Mesothelial cell of epicardium (in vitro differentiated cells): ENCODE measurements around the gene MACROD2. TPM values are rescaled to one million over a fixed set of nuclear protein-coding genes. Genes with fewer than 3 reads are reported as not detected.

Source experiments
- DNase-seq, 2 experiments: peaks; one replicate each; pipeline ENCODE4 v3.0.0; 2021; ENCODE audit warnings: low spot score in 2 of 2; ENCODE audit not compliant: unreplicated experiment in 2 of 2
- H3K27ac Mint-ChIP-seq: 2 replicates; pipeline ENCODE4 v1.8.0; 2021; ENCODE audit warnings: mixed read lengths
- H3K27me3 Mint-ChIP-seq: 2 replicates; pipeline ENCODE4 v1.8.0; 2021; ENCODE audit warnings: low read depth, mixed read lengths
- H3K36me3 Mint-ChIP-seq: 2 replicates; pipeline ENCODE4 v1.8.0; 2021; ENCODE audit warnings: mixed read lengths
- H3K4me1 Mint-ChIP-seq: 2 replicates; pipeline ENCODE4 v1.8.0; 2021; ENCODE audit warnings: mixed read lengths
- H3K4me3 Mint-ChIP-seq: 2 replicates; pipeline ENCODE4 v1.8.0; 2021; ENCODE audit warnings: mild to moderate bottlenecking, moderate library complexity, mixed read lengths
- H3K9me3 Mint-ChIP-seq: 2 replicates; pipeline ENCODE4 v1.8.0; 2021; ENCODE audit warnings: mixed read lengths
- total RNA-seq: library from RNA; stranded (reverse); gene quantifications from 3 replicates; pipeline ENCODE4 v1.2.1, GENCODE V29; 2021
- TF ChIP-seq, protein P1 (sequence below): fragments of 200-600 bp; sonication (generic); IDR thresholded peaks from one replicate; pipeline ENCODE4 v1.5.0; 2021; ENCODE audit warnings: antibody characterized with exemption; ENCODE audit not compliant: unreplicated experiment

The MACROD2 gene
- total RNA-seq, 1 donor from 2014 or later: 10.0 TPM

DNA sequence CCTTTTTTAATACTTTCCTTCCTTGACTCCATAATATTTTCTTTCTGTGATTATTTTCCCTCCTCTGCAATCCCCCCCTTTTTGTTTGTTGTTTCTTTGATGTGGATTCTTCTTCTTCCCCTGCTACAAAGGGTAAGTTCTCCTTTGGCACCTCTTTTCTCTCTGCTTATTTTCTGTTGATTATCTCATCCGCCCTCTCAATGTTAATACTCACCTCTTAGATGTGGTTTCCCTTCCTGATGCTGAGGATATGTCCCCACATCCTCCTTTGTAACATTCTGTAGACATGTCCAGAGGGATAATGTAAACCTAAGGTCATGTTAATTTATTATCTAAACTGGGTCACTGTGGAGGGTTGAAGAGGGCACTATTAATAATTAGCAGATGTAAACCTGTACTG lies 324.4 kb downstream of the MACROD2 start:
- Mint-ChIP-seq H3K36me3 (peaks cover 4% of the 10 kb centered on the region), H3K27ac (no peak overlapping the region), H3K27me3 (no peaks in the 10 kb centered on the region), H3K4me3 (no peak overlapping the region), H3K4me1 (peaks cover 36% of the 10 kb centered on the region), H3K9me3 (no peaks in the 10 kb centered on the region)
- DNase-seq: no peak
- TF ChIP-seq, protein P1, sequence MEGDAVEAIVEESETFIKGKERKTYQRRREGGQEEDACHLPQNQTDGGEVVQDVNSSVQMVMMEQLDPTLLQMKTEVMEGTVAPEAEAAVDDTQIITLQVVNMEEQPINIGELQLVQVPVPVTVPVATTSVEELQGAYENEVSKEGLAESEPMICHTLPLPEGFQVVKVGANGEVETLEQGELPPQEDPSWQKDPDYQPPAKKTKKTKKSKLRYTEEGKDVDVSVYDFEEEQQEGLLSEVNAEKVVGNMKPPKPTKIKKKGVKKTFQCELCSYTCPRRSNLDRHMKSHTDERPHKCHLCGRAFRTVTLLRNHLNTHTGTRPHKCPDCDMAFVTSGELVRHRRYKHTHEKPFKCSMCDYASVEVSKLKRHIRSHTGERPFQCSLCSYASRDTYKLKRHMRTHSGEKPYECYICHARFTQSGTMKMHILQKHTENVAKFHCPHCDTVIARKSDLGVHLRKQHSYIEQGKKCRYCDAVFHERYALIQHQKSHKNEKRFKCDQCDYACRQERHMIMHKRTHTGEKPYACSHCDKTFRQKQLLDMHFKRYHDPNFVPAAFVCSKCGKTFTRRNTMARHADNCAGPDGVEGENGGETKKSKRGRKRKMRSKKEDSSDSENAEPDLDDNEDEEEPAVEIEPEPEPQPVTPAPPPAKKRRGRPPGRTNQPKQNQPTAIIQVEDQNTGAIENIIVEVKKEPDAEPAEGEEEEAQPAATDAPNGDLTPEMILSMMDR: no peak

GRCh38 chr20:14331646-14332045 lies 336.3 kb downstream of the MACROD2 start:
- Mint-ChIP-seq H3K4me3 (peak overlapping the region; percentile 85), H3K36me3 (peaks cover 18% of the 10 kb centered on the region)
- TF ChIP-seq, protein P1: no peak

DNA sequence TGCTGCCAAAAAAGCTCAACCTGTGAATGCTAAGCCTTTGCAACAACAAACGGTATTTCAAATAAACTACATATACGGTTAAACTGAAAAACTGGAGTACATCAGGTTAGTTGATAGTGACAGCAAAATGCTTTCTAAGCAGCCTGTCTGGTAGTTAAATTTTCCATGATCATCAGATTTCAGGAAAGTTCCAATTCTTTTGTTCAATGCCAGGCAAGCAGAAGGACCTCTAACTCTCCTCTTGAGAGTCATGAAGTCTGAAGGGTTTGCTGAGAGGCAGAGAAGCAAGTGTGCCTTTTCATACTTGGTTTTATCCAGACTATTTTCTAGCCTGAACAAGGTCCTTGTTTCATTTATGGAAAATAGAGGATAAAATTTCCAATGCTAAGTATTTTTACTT lies 337.6 kb downstream of the MACROD2 start:
- peaks cover 9% of the 10 kb centered on the region for H3K36me3 Mint-ChIP-seq
- H3K27me3 Mint-ChIP-seq: no peaks in the 10 kb centered on the region
- TF ChIP-seq, protein P1: no peak
- peak overlapping the region; percentile 85 for H3K4me3 Mint-ChIP-seq
- H3K27ac Mint-ChIP-seq: peak overlapping the region; percentile 94
- H3K4me1 Mint-ChIP-seq: peaks cover 51% of the 10 kb centered on the region
- H3K9me3 Mint-ChIP-seq: no peaks in the 10 kb centered on the region
- no peak for DNase-seq

More at GRCh38 chr20:14331646-14332045, 336.3 kb downstream of the MACROD2 start:
- H3K9me3 Mint-ChIP-seq: no peaks in the 10 kb centered on the region
- H3K27me3 Mint-ChIP-seq: no peaks in the 10 kb centered on the region
- H3K27ac Mint-ChIP-seq: peak overlapping the region; percentile 85
- no peak for DNase-seq
- peaks cover 51% of the 10 kb centered on the region for H3K4me1 Mint-ChIP-seq

- peaks cover 44% of the 10 kb centered on the region for H3K4me1 Mint-ChIP-seq
- H3K27ac Mint-ChIP-seq: peak overlapping the region; percentile 94
Measured at GRCh38 chr20:14333721-14334120, 338.4 kb downstream of the MACROD2 start.

GRCh38 chr20:14334306-14334930 lies 339.1 kb downstream of the MACROD2 start:
- DNase-seq: no peak
- Mint-ChIP-seq H3K36me3 (no peaks in the 10 kb centered on the region), H3K27ac (peak overlapping the region; percentile 94), H3K4me1 (peaks cover 37% of the 10 kb centered on the region), H3K27me3 (no peaks in the 10 kb centered on the region), H3K9me3 (no peaks in the 10 kb centered on the region), H3K4me3 (peak overlapping the region; percentile 85)
- TF ChIP-seq, protein P1: peak; percentile 61

More at GRCh38 chr20:14333721-14334120, 338.4 kb downstream of the MACROD2 start:
- H3K27me3 Mint-ChIP-seq: no peaks in the 10 kb centered on the region
- no peak for DNase-seq
- H3K4me3 Mint-ChIP-seq: peak overlapping the region; percentile 85
- H3K36me3 Mint-ChIP-seq: peaks cover 3% of the 10 kb centered on the region
- TF ChIP-seq, protein P1: no peak
- no peaks in the 10 kb centered on the region for H3K9me3 Mint-ChIP-seq
